ENCODE measurements around the gene PRSS53.

Gene PRSS53

DNA sequence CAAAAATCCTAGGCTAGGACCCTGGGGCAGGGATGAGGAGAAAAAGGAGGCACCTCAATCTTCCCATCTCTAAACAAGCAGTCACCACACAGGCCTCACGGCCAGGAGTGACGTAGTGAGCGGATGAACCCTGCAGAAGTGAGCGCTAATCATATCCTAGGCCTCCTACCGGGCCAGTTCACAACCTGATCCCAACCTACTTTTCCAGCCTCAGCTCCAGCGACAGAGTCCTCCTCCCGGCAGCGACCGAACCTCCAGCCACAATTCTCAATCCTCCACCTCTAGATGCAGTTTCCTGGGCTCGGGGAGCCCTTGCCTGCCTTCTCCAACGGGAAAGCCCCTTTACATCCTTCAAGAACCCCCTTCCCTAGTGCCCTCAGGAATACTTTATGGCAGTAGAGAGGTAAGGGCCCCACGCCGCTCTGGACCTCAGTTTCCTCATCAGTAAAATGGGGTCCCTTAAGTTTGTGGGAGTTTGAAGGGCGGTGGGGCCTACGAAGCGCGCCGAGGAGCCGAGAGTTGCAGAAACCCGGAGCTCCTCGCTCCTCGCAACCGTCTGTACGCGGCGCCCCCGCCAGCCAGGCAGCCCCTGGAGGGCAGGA lies 16.1 kb downstream of the PRSS53 start:
- Mint-ChIP-seq H3K27me3 (no peaks in the 10 kb centered on the region), H3K36me3 (ENCODE audit: low read depth) (peaks cover 53% of the 10 kb centered on the region), H3K4me3 (peak overlapping the region; percentile 88), H3K27ac (peak overlapping the region; percentile 96), H3K9me3 (no peaks in the 10 kb centered on the region), H3K4me1 (ENCODE audit: low read depth) (peaks cover 39% of the 10 kb centered on the region)
- no peak for DNase-seq

DNA sequence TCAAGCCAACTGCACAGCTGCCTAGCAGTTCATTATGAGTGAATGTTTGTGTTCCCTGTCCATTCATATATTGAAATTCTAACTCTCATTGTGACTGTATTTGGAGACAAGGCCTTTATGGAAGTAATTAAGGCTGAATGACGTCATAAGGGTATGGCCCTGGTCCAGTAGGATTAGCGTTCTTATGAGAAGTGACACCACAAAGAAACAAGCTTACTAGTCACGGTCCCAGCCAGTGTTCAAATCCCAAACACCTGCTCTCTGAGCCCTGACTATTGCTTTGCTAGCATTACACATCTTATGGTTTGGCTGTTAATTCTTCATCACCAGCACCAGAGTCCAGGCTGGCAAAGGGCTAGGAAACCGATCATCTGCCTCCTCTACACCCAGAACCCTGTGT lies 16.9 kb downstream of the PRSS53 start:
- peaks cover 45% of the 10 kb centered on the region for H3K36me3 Mint-ChIP-seq (ENCODE audit: low read depth)
- H3K4me1 Mint-ChIP-seq (ENCODE audit: low read depth) = peaks cover 36% of the 10 kb centered on the region
- no peaks in the 10 kb centered on the region for H3K27me3 Mint-ChIP-seq
- DNase-seq = no peak
- no peaks in the 10 kb centered on the region for H3K9me3 Mint-ChIP-seq
- H3K27ac Mint-ChIP-seq = peak overlapping the region; percentile 96
- H3K4me3 Mint-ChIP-seq = peak overlapping the region; percentile 88

- no peak overlapping the region for H3K27ac Mint-ChIP-seq
- H3K9me3 Mint-ChIP-seq = no peaks in the 10 kb centered on the region
- DNase-seq = no peak
Measured at GRCh38 chr16:31067342-31067741, 21.4 kb downstream of the PRSS53 start.

DNA sequence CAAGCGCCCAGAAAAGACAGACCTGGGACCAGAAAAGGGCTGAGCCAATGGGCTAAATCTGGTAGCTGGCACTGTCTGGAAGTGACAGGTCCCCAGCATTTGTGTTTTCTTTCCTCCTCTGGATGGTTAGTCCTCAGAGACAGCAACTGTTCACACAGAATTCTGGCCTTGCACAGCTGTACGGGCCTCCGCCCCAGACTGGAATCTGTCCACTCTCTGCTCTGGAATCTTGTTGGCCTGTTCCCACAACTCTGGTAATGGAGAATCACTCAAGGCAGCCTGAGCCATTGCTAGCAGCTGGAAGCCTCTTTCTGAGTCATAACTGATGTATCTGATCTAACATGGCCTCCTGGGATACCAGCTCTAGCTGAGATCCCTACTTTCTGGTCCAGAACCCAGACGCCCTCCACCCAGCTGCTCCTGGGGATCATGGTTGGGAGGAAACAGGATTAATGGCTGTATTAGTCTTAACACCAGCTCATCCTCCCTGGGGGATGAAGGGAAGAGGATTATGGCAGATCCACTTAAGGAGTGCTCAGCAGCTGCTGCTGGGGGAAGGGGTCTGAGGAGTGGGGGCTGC lies 23.8 kb downstream of the PRSS53 start:
- peak overlapping the region; percentile 88 for H3K27ac Mint-ChIP-seq
- no peaks in the 10 kb centered on the region for H3K27me3 Mint-ChIP-seq
- H3K4me1 Mint-ChIP-seq (ENCODE audit: low read depth) = peaks cover 46% of the 10 kb centered on the region
- H3K9me3 Mint-ChIP-seq = no peaks in the 10 kb centered on the region
- peaks cover 64% of the 10 kb centered on the region for H3K36me3 Mint-ChIP-seq (ENCODE audit: low read depth)
- H3K4me3 Mint-ChIP-seq = peak overlapping the region; percentile 45
- no peak for DNase-seq

More at GRCh38 chr16:31067342-31067741, 21.4 kb downstream of the PRSS53 start:
- peaks cover 55% of the 10 kb centered on the region for H3K4me1 Mint-ChIP-seq (ENCODE audit: low read depth)
- H3K27me3 Mint-ChIP-seq = no peaks in the 10 kb centered on the region
- no peak overlapping the region for H3K4me3 Mint-ChIP-seq
- H3K36me3 Mint-ChIP-seq (ENCODE audit: low read depth) = peaks cover 49% of the 10 kb centered on the region

DNA sequence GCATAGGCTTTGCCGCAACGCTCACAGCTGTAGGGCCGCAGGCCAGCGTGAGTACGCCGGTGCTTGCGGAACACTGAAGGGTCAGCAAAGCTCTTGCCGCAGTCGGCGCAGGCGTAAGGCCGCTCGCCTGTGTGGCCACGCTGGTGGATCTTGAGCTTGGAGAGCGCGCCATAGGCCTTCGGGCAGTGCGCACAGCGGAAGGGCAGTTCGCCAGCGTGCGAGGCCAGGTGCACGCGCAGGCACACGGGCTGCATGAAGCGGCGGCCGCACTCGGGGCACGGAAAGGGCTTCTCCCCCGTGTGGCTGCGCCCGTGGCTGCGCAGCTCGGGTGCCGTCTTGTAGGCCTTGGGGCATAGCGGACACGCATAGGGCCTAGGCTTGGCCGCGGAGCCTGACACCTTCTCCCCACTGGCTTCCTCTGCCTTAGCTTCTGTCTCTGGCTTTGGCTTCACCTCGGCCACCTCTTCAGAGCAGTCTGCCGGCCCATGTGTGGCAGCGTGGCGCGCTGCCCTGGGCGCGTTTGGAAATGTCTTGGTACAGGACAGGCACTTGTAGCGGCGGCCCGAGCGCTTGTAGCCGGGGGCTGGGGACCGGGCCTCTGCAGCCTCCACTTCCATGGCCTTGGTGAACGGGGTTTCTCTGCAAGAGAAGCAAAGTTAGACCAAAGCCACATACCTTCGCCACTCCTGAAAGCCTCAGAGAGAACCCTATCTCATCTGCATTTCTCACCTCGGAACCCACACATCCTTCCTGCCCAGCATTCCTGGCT lies 24.7 kb downstream of the PRSS53 start:
- Mint-ChIP-seq H3K27me3 (no peaks in the 10 kb centered on the region), H3K4me1 (ENCODE audit: low read depth) (peaks cover 41% of the 10 kb centered on the region), H3K9me3 (no peaks in the 10 kb centered on the region), H3K4me3 (peak overlapping the region; percentile 45), H3K36me3 (ENCODE audit: low read depth) (peaks cover 67% of the 10 kb centered on the region), H3K27ac (peak overlapping the region; percentile 88)
- peak; percentile 44 for DNase-seq

DNA sequence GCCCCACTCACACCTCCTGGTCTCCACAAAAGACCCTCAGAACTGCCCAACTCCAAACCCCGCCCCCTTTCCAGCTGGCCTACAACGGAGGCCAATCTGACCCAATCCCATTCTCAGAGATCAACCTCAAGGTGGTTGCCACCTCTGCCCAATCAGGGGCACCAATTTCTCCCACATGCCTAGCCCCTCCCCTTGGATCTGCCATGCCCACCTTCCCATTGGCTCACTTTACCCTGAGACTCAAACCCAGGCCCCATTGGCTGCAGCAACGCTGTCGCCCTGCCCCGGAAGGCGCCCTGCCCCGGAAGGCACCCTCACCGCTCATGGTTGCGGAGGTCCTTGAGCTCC lies 25.3 kb downstream of the PRSS53 start:
- Mint-ChIP-seq H3K4me1 (ENCODE audit: low read depth) (peaks cover 38% of the 10 kb centered on the region), H3K27me3 (no peaks in the 10 kb centered on the region), H3K9me3 (no peaks in the 10 kb centered on the region), H3K4me3 (no peak overlapping the region), H3K27ac (peak overlapping the region; percentile 48), H3K36me3 (ENCODE audit: low read depth) (peaks cover 66% of the 10 kb centered on the region)
- DNase-seq = no peak

DNA sequence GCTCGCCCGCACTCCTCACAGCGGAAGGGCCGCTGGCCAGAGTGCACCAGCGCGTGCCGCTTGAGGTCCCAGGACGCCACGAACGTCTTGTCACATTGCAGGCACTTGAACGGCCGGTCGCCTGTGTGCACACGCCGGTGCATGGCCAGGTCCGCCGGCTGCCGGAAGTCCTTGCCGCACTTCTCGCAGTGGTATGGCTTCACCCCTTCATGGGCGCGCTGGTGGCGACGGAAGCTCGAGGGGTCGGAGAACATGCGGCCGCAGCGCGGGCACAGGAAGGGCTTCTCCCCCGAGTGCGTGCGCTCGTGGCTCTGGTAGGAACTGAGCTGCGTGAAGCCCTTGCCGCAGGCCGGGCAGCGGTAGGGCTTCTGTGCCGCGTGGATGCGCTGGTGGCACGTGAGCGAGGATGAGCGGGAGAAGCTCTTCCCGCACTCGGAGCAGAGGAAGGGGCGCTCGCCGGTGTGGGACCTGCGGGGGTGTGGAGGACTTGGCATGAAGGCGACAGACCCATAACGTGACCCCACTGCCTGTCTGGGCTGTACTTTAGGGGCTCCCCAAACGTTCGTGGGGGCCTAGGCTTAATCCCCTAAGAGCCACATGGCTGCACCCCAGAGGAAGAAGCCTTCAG lies 26.8 kb downstream of the PRSS53 start:
- Mint-ChIP-seq H3K27me3 (no peaks in the 10 kb centered on the region), H3K36me3 (ENCODE audit: low read depth) (peaks cover 69% of the 10 kb centered on the region), H3K27ac (no peak overlapping the region), H3K4me3 (no peak overlapping the region), H3K4me1 (ENCODE audit: low read depth) (peaks cover 38% of the 10 kb centered on the region), H3K9me3 (no peaks in the 10 kb centered on the region)
- DNase-seq = no peak

- Mint-ChIP-seq H3K27ac (no peak overlapping the region), H3K27me3 (no peaks in the 10 kb centered on the region), H3K36me3 (ENCODE audit: low read depth) (peaks cover 68% of the 10 kb centered on the region), H3K4me3 (no peak overlapping the region), H3K9me3 (no peaks in the 10 kb centered on the region), H3K4me1 (ENCODE audit: low read depth) (peaks cover 34% of the 10 kb centered on the region)
- DNase-seq = no peak
Measured at GRCh38 chr16:31061126-31061812, 27.5 kb downstream of the PRSS53 start.

DNA sequence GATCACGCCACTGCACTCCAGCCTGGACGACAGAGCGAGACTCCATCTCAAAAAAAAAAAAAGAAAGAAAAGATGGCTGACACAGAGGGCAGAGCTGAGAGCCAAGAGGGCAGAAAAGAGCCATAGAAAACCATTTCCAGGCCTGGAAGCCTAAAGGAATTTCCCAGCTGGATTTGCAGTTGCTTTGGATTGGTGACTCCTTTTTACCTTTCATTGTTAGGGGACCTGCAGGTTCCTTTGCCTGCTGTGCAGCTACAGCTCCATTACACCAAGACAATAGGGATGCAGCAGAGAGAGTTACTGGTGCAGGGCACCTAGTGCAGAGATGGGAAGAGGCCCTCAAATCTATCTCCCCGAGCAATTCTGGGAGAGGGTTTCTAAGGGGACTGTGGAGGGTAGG lies 33.1 kb downstream of the PRSS53 start:
- Mint-ChIP-seq H3K9me3 (no peaks in the 10 kb centered on the region), H3K4me3 (no peak overlapping the region), H3K36me3 (ENCODE audit: low read depth) (peaks cover 20% of the 10 kb centered on the region), H3K27ac (no peak overlapping the region), H3K27me3 (no peaks in the 10 kb centered on the region), H3K4me1 (ENCODE audit: low read depth) (peaks cover 4% of the 10 kb centered on the region)
- no peak for DNase-seq

- H3K4me1 Mint-ChIP-seq (ENCODE audit: low read depth) = peaks cover 4% of the 10 kb centered on the region
- H3K4me3 Mint-ChIP-seq = no peak overlapping the region
- no peaks in the 10 kb centered on the region for H3K27me3 Mint-ChIP-seq
- peaks cover 4% of the 10 kb centered on the region for H3K36me3 Mint-ChIP-seq (ENCODE audit: low read depth)
- H3K9me3 Mint-ChIP-seq = no peaks in the 10 kb centered on the region
- H3K27ac Mint-ChIP-seq = no peak overlapping the region
- no peak for DNase-seq
Measured at GRCh38 chr16:31052114-31052513, 36.6 kb downstream of the PRSS53 start.

DNA sequence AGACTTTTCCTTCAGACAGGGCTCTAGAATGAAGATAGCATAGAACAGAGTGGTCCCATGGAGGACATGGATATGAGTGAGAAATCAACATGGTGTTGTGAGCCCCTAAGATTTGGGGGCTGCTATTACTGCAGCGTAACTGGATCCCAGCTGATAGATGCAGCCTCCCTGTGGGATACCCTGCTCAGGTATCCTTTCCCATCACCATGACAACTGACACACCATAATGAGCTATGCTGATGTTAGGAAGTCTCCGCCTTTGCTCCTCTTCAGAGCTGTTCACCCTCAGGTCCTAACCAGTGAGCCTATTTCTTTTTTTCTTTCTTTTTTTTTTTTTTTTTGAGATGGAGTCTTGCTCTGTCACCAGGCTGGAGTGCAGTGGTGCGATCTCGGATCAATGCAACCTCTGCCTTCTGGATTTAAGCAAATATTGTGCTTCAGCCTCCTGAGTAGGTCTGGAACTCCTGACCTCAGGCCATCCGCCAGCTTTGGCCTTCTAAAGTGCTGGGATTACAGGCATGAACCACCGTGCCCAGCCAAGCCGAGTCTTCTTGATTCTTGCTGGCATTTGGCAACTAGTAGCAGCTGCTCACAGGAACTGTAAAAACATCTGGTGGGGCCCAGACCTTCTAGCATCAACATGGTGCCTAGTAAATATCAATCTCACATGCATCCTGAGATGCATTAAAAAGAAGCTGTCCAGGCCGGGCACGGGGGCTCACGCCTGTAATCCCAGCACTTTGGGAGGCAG lies 38.3 kb downstream of the PRSS53 start:
- H3K36me3 Mint-ChIP-seq (ENCODE audit: low read depth) = no peaks in the 10 kb centered on the region

GRCh38 chr16:31043898-31044481 lies 44.8 kb downstream of the PRSS53 start:
- no peak overlapping the region for H3K27ac Mint-ChIP-seq
- H3K9me3 Mint-ChIP-seq = no peaks in the 10 kb centered on the region
- DNase-seq = no peak
- H3K4me1 Mint-ChIP-seq (ENCODE audit: low read depth) = no peaks in the 10 kb centered on the region
- H3K27me3 Mint-ChIP-seq = no peaks in the 10 kb centered on the region
- H3K4me3 Mint-ChIP-seq = no peak overlapping the region
- H3K36me3 Mint-ChIP-seq (ENCODE audit: low read depth) = peaks cover 40% of the 10 kb centered on the region

More for the DNA sequence above, 38.3 kb downstream of the PRSS53 start:
- Mint-ChIP-seq H3K27ac (no peak overlapping the region), H3K9me3 (no peaks in the 10 kb centered on the region), H3K4me3 (no peak overlapping the region), H3K4me1 (ENCODE audit: low read depth) (peaks cover 4% of the 10 kb centered on the region), H3K27me3 (no peaks in the 10 kb centered on the region)
- DNase-seq = no peak

DNA sequence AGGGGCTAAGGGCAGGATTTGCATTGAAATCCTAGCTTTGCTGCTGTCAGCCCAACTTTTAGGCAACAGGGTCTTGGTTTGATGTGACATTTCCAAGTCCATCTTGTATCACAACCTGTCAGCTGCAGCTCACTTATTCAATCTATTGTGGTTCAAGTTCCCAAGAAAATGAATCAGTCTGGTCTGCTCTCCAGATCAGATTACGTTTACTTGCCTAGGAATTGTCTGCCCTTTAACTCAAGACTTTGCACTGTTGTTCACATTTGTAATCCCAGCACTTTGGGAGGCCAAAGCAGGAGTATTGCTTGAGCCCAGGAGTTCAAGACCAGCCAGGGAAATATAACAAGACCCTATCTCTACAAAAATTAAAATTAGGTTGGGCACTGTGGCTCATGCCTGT lies 45.4 kb downstream of the PRSS53 start:
- DNase-seq = no peak
- Mint-ChIP-seq H3K4me3 (no peak overlapping the region), H3K9me3 (no peaks in the 10 kb centered on the region), H3K27ac (no peak overlapping the region), H3K27me3 (no peaks in the 10 kb centered on the region), H3K36me3 (ENCODE audit: low read depth) (peaks cover 46% of the 10 kb centered on the region), H3K4me1 (ENCODE audit: low read depth) (no peaks in the 10 kb centered on the region)

All from activated T-cell treated with anti-CD3 and anti-CD28 coated beads, Interleukin-2, amount 50 U/mL, for 24 hours (primary cell).